ENCODE measurements around the gene HS3ST6. TPM values are rescaled to one million over a fixed set of nuclear protein-coding genes. Genes with fewer than 3 reads are reported as not detected.
"Not testable (repeated sequence)": the region's sequence is repeated elsewhere in the genome, so short reads cannot be mapped to it uniquely, and the experiment has no call there.

HS3ST6 gene
- total RNA-seq, 1 experiment from 2014 or later, result not detected

GRCh38 chr16:1926271-1926670, 8.1 kb upstream of the HS3ST6 start:
- no peak for DNase-seq (ENCODE audit: low spot score)

GRCh38 chr16:1924095-1924494, 5.9 kb upstream of the HS3ST6 start:
- DNase-seq (ENCODE audit: low spot score), result no peak

- peak; percentile 77 for DNase-seq (ENCODE audit: low spot score)
Measured at GRCh38 chr16:1923299-1924034, 5.3 kb upstream of the HS3ST6 start.

GRCh38 chr16:1922357-1922756, 4.1 kb upstream of the HS3ST6 start:
- DNase-seq (ENCODE audit: low spot score), result no peak

GRCh38 chr16:1920727-1921171, 2.5 kb upstream of the HS3ST6 start:
- no peak for DNase-seq (ENCODE audit: low spot score)

GRCh38 chr16:1920122-1920521, 1.9 kb upstream of the HS3ST6 start:
- not testable (repeated sequence) for DNase-seq (ENCODE audit: low spot score)

GRCh38 chr16:1919327-1919998, 1.2 kb upstream of the HS3ST6 start:
- DNase-seq (ENCODE audit: low spot score), result no peak

GRCh38 chr16:1917665-1918350, 407 bp downstream of the HS3ST6 start:
- no peak for DNase-seq (ENCODE audit: low spot score)

- no peak for DNase-seq (ENCODE audit: low spot score)
Measured at GRCh38 chr16:1917056-1917664, 1.1 kb downstream of the HS3ST6 start.

- DNase-seq (ENCODE audit: low spot score), result no peak
Measured at GRCh38 chr16:1916640-1916990, 1.6 kb downstream of the HS3ST6 start.

GRCh38 chr16:1915732-1916639, 2.2 kb downstream of the HS3ST6 start:
- no peak for DNase-seq (ENCODE audit: low spot score)

GRCh38 chr16:1914988-1915387, 3.2 kb downstream of the HS3ST6 start:
- no peak for DNase-seq (ENCODE audit: low spot score)

GRCh38 chr16:1914084-1914608, 4.1 kb downstream of the HS3ST6 start:
- DNase-seq (ENCODE audit: low spot score), result no peak

- no peak for DNase-seq (ENCODE audit: low spot score)
Measured at GRCh38 chr16:1913327-1914083, 4.7 kb downstream of the HS3ST6 start.

GRCh38 chr16:1912215-1912543, 6.0 kb downstream of the HS3ST6 start:
- DNase-seq (ENCODE audit: low spot score), result no peak

- no peak for DNase-seq (ENCODE audit: low spot score)
Measured at GRCh38 chr16:1911467-1912214, 6.6 kb downstream of the HS3ST6 start.

GRCh38 chr16:1909561-1910231, 8.5 kb downstream of the HS3ST6 start:
- DNase-seq (ENCODE audit: low spot score), result no peak

GRCh38 chr16:1908983-1909382, 9.2 kb downstream of the HS3ST6 start:
- DNase-seq (ENCODE audit: low spot score), result no peak

- DNase-seq (ENCODE audit: low spot score), result no peak
Measured at GRCh38 chr16:1908184-1908583, 10.0 kb downstream of the HS3ST6 start.

Measured in H4 (cell line).